Measurements from ENCODE around the gene CCT6A.
"Not testable (repeated sequence)": the region's sequence is repeated elsewhere in the genome, so short reads cannot be mapped to it uniquely, and the experiment has no call there.

The CCT6A gene

GRCh38 chr7:56051339-56052191 is at the start of gene CCT6A, which contains the start of gene PSPH:
Gene CCT6A, plus strand, starts transcription at chr7:56051765. Its CDS starts 84 bp downstream, at chr7:56051849.
Gene PSPH, minus strand, starts transcription at chr7:56051444. Its CDS starts 30,232 bp downstream, at chr7:56021212.
- DNase-seq = peak; percentile 95

- DNase-seq = no peak
These were observed 47.8 kb upstream of the CCT6A start for GRCh38 chr7:56003749-56004148.

- no peak for DNase-seq
These were observed 44.4 kb upstream of the CCT6A start for GRCh38 chr7:56007167-56007652.

GRCh38 chr7:56007891-56008290 is 43.7 kb upstream of the CCT6A start:
- no peak for DNase-seq

- peak; percentile 95 for DNase-seq
These were observed 41.9 kb upstream of the CCT6A start for GRCh38 chr7:56009695-56010094.

GRCh38 chr7:56017015-56017414 is 34.5 kb upstream of the CCT6A start:
- DNase-seq = not testable (repeated sequence)

GRCh38 chr7:56019501-56019900 is 32.1 kb upstream of the CCT6A start:
- no peak for DNase-seq

- no peak for DNase-seq
These were observed 28.1 kb upstream of the CCT6A start for GRCh38 chr7:56023500-56023899.

- DNase-seq = no peak
These were observed 25.0 kb upstream of the CCT6A start for GRCh38 chr7:56026538-56026937.

- DNase-seq = no peak
These were observed 22.5 kb upstream of the CCT6A start for GRCh38 chr7:56028942-56029630.

GRCh38 chr7:56030340-56030739 is 21.2 kb upstream of the CCT6A start:
- no peak for DNase-seq

GRCh38 chr7:56031556-56031955 is 20.0 kb upstream of the CCT6A start:
- DNase-seq = not testable (repeated sequence)

GRCh38 chr7:56032578-56032977 is 19.0 kb upstream of the CCT6A start:
- DNase-seq = not testable (repeated sequence)

- peak; percentile 90 for DNase-seq
These were observed 17.7 kb upstream of the CCT6A start for GRCh38 chr7:56033671-56034432.

- DNase-seq = no peak
These were observed 10.8 kb upstream of the CCT6A start for GRCh38 chr7:56040730-56041129.

- DNase-seq = not testable (repeated sequence)
These were observed 5.8 kb upstream of the CCT6A start for GRCh38 chr7:56045758-56046157.

- no peak for DNase-seq
These were observed 4.7 kb upstream of the CCT6A start for GRCh38 chr7:56046721-56047445.

GRCh38 chr7:56047446-56048116 is 4.0 kb upstream of the CCT6A start:
- not testable (repeated sequence) for DNase-seq

GRCh38 chr7:56048245-56048644 is 3.3 kb upstream of the CCT6A start:
- DNase-seq = no peak

- DNase-seq = not testable (repeated sequence)
These were observed 2.8 kb upstream of the CCT6A start for GRCh38 chr7:56048763-56049162.

GRCh38 chr7:56051053-56051338 is 569 bp upstream of the CCT6A start:
- no peak for DNase-seq

- DNase-seq = no peak
These were observed 1.8 kb downstream of the CCT6A start for GRCh38 chr7:56053379-56053778.

All from NCI-H526 treated with DMSO at 0.1 percent for 48 hours (cell line).